Measurements from ENCODE around the gene C2orf42. TPM values are rescaled to one million over a fixed set of nuclear protein-coding genes. Genes with fewer than 3 reads are reported as not detected.
"Not testable (repeated sequence)": the region's sequence is repeated elsewhere in the genome, so short reads cannot be mapped to it uniquely, and the experiment has no call there.

The C2orf42 gene
- total RNA-seq, 1 donor from 2014 or later: 11.5 TPM

DNA sequence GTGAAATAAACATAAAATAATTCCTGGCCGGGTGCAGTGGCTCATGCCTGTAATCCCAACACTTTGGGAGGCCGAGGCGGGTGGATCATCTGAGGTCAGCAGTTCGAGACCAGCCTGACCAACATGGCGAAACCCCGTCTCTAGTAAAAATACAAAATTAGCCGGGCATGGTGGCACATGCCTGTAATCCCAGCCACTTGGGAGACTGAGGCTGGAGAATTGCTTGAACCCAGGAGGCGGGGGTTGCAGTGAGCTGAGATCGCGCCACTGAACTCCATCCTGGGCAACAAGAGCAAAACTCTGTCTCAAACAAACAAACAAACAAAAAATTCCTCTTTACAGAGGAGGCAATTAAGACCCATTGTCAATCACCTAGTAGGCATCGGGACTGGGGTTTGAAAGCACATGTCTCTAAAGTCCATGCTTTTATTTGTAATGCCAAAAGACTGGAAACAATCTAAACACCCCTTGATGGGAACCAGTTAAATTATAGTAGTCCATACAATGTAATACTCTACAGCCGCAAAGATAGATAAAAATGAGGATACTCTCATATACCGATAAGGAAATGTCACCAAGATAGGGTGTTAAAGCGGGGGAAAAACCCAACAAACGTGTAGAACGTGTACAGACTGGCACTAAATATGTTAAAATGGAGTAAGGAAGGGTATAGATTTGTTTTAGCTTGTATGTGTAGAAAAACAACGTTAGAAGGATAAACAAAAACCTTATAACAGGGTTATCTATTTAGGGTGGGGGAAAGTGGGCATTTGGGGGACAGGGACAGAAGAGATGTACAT lies 59.3 kb downstream of the C2orf42 start:
- DNase-seq: not testable (repeated sequence)

DNA sequence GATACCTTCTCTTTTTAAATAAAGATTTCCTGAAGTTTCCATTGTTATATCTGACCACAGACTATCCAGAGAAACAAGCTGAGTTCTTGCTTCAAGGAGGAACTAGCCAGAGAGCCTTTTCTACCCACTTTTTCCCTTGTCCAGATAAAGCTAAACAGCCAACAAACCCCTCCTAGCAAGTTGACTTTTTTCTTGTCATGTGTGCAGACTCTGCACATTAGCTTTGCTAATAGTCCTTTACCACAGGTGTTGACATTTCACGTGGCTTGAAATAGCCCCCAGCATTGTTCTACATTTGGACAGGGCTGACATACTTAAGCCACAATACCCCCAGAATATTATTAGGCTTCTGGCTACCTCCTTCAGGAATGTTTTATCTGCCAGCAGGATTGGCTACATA lies 62.8 kb downstream of the C2orf42 start:
- DNase-seq: no peak

DNA sequence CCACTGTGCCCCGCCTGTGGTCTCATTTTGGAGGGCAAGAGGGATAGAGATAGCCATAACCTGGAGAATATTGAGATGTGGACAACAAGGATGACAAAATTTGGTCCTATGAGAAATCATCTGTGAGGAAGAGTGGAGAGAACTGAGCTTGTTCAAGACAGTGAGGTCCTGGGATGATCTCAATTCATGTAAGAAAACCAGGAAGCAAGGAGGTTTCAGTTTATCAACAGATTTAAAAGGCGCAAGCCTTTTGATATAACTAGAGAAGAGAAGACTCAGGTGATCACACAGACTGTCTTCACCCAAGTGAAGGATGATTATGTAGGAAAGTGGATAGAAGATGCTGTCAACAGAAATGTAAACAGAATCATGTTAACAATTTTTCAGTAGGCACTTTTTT lies 64.4 kb downstream of the C2orf42 start:
- DNase-seq: no peak

DNA sequence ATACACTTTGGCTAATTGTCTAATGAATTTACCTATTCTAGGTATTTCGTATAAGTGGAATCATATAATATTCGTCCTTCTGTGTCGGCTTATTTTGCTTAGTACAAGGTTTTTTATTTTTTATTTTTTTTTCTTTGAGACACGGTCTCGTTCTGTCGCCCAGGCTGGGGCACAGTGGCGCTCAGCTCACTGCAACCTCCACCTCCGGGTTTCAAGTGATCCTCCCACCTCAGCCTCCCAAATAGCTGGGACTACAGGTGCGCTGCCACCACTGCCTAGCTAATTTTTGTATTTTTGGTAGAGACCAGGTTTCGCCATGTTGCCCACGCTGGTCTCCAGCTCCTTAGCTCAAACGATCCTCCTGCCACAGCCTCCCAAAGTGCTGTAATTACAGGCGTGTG lies 65.3 kb downstream of the C2orf42 start:
- no peak for DNase-seq

DNA sequence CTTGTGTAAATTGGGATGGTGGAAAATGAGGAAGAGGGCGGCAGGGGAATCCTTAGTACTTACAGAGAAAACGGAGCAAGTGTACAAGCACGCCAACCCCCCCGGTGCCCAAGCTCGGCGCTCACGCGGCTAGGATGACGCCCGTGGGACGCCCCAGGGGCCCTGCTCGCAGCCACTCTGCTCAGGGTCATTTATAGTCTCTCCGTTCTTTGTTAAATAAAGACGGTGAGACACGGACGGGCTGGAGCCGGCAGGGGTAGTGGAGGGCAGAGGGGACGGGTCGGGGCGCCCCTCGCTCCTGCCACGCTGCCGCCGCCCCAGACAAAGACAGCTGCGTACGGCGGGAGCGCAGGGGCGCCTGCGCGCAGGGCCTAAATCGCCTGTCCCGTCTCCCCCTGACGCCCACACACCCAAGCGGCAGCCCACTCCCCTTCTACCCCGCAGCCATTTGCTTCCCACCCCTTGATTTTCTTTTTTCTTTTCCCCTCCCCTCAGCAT lies 65.8 kb downstream of the C2orf42 start:
- peak; percentile 35 for DNase-seq

DNA sequence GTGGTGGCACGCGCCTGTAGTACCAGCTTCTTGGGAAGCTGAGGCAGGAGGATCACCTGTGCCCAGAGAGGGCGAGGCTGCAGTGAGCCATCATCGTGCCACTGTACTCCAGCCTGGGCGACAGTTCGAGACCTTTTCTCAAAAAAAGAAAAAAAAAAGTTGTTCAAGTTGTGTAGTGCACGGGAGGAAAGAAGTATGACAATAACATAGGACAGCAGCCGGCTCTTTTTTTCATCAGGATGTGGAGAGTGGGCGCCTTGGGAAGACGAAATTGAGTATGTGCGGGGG lies 67.0 kb downstream of the C2orf42 start:
- no peak for DNase-seq

DNA sequence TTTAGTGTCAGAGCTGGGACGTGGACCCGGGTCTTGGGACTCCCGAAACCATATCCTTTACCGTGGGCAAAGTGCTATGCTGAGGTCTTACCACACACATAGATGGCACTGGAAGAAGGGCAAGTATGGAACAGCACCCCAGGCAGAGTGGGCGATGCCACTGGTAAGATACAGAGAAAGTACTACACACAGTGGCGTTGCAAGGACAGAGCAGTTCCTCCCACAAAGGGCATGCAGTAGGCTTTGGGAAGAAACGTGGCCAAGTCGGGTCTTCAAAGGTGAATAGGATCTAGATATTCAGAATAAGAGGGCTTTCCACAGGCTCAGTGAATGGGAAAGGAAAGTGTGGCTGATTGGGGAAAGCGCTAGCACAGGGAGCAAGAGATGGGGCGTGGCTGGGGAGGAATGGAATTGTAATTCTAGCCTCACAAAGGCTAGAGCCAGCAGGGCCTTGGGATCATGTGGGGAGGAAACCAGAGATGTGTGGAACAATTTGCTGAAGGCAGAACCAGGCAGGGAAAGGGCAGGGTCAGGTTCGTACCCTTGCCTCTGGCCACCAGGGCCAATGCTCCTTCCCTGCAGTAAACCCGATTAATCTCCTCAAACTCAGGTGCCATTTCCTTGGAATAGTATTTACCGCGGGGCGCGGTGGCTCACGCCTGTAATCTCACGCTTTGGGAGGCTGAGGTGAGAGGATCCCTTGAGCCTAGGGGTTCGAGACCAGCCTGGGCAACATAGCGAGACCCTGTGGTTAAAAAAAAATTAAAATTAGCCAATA lies 67.6 kb downstream of the C2orf42 start:
- DNase-seq: peak; percentile 89

DNA sequence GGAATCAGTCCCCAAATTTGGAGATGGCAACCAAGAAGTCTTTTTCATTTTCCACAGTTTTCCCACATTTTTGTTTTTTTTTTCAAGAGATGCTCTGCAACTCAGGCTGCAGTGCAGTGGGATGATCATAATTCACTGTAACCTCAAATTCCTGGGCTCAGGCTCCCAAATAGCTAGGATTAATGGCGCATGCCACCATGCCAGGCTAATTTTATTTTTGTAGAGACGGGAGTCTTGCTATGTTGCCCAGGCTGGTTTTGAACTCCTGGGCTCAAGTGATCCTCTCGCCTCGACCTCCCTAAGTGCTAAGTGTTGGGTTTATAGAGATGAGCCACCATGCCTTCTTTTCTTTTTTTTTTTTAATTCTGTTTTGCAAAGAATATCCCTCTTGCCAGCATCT lies 68.3 kb downstream of the C2orf42 start:
- no peak for DNase-seq

DNA sequence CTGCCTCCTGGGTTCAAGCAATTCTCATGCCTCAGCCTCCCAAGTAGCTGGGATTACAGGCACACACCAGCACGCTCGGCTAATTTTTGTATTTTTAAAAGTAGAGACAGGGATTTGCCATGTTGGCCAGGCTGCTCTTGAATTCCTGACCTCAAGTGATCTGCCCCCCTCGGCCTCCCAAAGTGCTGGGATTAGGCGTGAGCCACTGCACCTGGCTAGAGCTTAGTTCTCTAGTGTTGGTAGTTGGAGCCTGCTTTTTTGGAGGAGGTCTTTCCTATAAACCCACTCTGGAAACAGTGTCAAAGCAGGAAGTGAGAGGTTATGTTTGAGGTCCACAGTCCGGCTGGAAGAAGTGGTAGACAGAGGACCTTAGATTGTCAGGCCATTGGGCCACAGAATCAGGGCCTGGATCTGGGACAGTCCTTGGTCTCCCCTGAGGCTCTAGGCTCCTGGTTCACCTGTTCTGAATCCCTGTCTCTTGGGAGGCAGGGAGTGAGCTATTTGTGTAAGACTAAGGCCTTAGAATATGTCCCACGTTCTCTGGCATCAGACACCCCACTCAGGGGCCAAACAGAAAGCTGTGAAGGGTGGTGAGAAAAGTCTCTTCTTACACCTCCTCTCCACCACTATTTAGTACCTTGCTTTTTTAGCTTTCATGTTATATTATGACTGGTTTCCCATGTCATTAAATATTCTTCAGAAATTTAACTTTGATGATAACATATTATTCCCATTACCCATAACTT lies 69.0 kb downstream of the C2orf42 start:
- no peak for DNase-seq

DNA sequence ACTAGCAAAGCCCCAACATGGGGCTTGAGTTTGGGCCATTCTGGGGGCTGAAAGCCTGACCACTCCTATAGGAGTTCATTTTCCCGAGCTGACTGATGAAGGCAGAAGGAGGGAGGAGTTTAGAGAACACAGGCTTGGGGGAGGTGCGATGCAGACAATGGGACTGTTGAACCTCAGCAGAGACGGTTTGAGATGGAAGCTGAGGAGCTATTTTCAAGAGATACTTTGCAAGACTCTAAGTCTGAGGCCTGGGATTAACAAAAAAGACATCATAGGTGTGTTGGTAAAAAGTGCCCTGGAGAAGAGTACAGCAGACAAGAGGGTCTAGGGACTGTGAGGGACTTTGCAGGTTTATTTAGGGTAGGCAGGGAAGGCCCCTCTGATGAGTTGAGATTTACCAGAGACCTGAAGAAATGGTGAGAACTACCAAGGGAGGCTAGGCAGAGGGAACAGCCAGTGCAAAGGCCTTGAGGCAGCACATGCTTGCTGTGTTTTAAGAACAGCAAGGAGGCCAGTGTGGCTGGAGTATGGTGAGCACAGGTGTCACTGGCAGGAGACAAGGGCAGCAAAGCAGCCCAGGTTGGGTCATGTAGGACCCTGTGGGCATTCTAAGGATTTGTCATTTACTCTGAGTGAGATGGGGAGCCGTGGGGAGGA lies 71.9 kb downstream of the C2orf42 start:
- no peak for DNase-seq

DNA sequence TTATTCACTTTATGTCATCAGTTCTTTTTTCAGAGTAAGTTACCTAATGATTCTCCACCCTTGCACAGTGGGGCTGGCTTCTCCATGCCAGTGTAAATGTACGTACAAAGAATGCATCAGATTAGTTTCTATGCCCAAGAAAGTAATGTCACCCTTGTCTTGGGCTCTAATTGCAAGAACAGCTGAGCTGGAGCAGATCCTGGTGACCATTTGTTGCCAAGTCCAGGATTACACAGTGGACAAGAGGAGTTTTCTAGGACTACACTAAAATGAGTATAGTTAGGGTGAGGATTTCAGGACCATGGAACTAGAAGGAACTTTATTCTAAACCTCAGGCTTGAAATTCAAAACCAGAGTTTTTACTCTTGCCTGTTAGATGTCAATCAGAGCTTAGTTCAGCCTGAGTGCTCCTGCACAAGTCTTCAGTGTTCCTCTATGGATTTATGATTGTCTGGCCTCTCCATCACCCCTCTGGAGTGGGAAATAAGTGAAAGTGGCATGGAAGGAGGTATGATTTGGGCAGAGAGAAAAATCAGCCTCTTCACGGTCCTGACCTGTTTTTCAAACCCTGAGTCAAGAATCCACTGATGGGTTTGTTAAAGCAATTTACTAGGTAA lies 73.8 kb downstream of the C2orf42 start:
- DNase-seq: no peak

DNA sequence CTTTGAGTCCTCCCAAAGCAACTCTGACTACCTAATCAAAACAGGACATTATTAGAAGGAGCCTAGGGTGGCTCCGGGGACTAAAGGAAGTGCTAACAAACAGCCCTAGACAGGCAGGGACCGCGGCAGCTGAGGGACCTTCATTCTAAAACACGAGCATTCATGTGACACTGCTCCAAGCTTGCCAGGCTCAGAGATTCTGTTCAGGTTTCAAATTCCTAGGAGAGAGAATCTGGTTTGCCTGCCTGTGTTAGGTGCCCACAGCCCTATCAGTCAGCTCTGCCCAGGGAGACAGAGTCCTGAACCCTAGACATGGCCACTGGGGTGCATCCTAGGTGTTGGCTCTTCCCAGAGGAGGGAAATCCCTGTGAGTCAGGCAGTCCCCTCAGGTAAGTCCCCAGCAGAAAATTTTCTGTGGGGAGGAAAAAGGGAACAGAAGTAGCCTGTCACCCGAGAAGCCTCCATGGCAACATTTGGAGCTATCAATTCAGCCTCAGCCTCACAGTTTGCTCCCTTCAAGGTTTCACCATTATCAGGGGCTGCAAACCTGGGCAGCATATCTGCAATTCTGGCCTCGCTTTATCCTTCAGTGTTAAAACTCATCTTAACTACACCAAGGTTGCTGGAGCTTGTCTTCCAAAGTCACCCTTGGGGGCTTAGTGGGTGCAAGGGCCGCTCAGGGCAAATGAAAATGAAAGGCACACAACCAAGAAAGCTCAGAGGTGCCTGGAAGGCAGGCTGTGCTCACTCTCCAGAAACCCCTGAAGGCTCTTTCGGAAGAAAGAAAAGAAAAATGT lies 75.0 kb downstream of the C2orf42 start:
- DNase-seq: no peak

DNA sequence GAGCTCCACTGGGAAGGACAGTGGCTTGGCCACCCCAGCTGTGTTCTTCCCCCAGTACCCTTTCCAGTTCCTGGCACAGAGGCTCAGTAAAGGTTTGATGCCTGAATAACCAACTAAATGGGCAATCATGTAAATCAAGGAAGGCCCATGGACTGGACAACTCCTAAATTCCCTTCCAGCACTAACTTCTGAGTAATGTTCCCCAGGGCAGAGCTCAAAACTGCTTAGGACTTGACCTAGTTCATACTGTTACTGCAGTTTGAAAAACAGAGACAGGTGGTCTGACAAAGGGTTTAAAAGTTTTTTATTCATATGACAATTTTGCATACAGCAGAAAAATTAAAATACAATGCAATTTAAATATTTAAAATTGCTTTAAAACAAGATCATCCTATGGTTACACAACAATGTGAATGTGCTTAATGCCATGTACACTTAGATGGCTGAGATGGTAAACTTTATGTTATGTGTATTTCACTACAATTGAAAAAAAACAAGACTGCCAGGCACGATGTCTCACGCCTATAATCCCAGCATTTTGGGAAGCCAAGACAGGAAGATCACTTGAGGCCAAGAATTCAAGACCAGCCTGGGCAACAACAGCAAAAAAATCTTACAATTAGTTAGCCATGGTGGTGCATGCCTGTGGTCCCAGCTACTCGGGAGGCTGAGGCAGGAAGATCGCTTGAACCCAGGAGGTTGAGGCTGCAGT lies 77.3 kb downstream of the C2orf42 start:
- no peak for DNase-seq

DNA sequence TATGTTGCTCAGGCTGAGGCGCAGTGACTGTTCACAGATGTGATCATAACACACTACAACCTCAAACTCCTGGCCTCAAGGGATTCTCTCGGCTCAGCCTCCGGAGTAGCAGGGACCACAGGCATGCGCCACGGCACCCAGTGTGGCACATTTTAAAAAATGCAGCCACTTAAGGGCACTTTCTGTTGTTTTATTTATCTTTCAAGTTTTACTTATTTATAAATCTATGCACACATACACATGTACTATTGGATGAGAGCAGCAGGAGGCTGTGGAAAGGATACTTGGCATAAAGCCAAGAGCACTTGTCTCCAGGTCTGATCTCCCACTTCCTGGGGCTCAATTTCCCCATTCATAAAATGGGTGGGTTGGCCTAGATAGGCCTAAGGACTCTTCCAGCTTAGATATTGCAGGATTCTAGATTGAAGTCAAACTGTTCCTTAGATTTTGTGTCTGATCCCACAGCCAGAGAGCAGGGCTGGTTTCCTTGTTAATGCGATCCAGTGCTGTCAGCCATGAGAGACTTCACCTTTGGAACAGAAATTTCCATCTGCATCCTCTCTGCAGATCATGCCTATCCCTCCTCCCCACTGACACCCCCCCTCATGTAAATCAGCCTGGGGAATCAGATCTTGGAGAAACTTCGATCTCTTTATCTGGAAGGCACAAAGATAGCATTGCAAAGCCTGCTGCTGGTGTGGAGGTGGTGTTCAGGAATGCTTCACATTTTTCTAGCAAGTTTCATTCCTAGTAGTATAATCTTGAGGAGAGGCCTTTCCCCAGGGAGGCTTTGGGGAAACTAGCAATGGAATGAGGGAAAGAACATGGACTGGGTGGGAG lies 78.8 kb downstream of the C2orf42 start:
- no peak for DNase-seq

DNA sequence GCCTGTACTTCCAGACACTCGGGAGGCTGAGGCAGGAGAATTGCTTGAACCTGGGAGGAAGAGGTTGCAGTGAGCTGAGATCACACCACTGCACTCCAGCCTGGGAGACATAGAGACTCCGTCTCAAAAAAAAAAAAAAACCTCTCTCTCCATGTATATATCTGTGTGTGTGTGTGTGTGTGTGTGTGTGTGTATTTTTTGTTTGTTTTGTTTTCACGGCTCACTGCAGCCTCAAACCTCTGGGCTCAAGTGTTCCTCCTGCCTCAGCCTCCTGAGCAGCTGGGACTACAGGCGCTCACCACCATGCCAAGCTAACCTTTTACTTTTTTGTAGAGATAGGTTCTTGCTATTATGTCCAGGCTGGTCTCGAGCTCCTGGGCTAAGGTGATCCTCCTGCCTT lies 80.4 kb downstream of the C2orf42 start:
- not testable (repeated sequence) for DNase-seq

DNA sequence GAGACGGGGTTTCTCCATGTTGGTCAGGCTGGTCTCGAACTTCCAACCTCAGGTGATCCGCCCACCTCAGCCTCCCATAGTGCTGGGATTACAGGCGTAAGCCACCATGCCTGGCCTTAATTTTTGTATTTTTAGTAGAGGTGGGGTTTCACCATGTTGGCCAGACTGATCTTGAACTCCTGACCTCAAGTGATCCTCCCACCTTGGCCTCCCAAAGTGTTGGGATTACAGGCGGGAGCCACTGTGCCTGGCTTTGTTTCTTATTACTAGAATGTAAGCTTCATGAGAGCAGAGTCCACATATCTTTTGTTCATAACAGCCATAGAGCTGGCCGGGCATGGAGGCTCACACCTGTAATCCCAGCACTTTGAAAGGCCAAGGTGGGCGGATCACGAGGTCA lies 84.7 kb downstream of the C2orf42 start:
- not testable (repeated sequence) for DNase-seq

DNA sequence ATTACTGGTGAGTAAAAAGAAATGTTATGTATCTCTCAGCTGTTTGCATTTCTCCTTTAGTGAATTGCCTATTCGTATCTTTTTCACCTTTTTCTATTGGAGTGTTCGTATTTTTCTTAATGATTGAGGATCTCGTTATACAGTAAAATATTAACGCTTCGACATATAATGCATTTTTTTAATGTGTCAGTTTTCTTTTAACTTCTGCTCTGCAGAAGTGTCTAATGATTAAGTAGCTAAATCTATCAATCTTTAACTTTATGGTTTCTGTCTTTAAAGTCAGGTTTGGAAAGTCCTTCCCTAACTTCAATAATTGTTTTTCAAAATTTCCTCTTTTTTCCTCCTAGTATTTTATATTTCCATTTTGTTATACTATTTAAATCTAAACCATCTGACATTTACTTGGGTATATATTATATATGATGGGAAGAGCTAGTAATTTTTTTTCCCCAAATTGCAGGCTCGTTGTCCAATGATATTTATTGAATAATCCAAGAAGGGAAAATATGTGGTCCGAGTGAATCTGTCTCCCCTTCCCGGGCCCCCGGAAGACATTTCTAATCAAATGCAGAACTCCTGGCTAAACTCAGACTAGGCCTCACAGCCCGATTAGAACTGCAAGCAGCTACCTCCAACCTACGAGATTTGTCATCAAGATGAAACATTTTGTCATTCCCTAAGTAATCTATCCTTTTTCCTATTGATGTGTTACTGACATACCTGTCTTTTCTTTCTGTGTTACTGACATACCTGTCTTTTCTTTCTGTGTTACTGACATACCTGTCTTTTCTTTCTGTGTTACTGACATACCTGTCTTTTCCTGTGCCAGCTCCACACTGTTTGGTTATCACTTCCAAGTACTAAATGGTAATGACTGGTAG lies 86.3 kb downstream of the C2orf42 start:
- peak; percentile 76 for DNase-seq

DNA sequence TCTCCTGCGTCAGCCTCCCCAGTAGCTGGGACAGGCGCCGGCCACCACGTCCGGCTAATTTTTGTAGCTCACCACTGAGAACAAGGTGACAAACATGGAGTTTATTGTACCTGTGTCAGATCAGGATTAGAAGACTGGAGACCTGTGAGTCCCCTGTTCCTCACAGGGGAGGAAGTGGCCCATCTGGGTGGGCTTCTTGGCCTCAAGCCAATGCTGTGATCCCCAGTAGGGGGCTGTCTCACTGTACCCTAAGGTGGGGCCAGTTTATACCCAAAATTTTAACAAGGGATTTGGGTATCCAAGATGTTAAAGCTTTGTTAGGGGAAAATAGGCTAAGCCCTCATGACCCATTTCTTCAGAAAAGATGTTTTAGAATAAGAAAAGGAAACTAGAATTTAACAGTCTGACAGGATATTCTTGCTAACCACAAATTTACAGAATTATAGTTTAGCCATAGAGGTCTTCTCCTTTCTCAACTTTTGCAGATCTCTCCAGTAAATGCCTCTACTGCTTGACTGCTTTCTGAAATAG lies 87.2 kb downstream of the C2orf42 start:
- no peak for DNase-seq
